Measurements from ENCODE around the gene INSL3. TPM values are rescaled to one million over a fixed set of nuclear protein-coding genes. Genes with fewer than 3 reads are reported as not detected.

Gene INSL3
- total and polyA plus RNA-seq, 2 of the 13 experiments (the other 11 are each of a cell fraction or from before 2014, with no cell fraction given) = 0.30 TPM; not detected in 1

DNA sequence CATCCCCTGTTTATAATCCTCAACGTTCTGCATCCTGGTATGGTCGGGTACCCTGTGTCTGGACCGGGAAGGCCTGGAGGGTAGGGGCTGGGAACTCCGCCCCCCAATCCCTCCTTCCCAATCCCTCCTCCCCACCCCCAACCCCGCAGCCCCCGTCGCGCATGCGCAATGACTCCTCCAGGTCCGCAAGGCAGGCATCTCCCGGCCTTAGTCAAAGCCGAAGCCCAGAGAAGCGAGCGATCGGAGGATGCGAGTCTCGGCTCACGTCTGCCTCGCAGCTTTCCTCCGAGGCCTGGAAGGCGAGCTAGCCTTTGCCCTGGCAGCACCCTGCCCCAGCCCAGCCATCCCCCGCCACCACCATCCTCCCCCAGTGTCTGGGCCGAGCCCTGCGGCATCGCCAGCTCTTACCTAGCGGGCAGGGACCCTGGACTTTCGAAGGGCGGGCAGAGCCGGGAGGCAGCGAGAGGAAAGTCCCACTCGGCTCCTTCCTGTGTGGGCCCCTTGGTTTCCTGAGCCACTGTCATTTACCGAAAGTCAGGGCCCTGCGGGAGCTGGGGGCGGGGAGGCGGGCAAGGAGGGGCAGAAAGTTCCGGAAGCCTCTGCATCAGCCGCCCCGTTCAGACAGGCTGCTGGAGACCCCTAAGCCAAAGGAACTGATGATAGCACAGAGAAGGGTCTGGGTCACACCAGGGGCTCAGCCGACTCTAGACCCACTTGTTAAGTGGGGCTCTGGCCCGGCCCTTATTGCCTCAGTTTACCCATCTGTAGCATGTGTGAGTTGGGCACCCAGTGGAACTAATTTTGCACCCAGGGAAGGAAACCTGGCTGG is 26.4 kb upstream of the INSL3 start, which contains the start of gene JAK3 (continued):
- TF ChIP-seq HES4 (CRISPR knock-in tag; IDR thresholded peaks at IDR 0.05; ENCODE audit: borderline replicate concordance) (no peak), ZNF609 (CRISPR knock-in tag; IDR thresholded peaks at IDR 0.05; ENCODE audit: borderline replicate concordance) (0 out of 2 replicates have a peak, but pooled peaks have one; percentile 58), KDM3A (CRISPR knock-in tag; IDR thresholded peaks at IDR 0.05; ENCODE audit: low read depth) (no peak), PATZ1 (CRISPR knock-in tag; IDR thresholded peaks at IDR 0.05) (no peak), HMGXB3 (CRISPR knock-in tag; IDR thresholded peaks at IDR 0.05; ENCODE audit: borderline replicate concordance) (no peak), ZNF7 (CRISPR knock-in tag; IDR thresholded peaks at IDR 0.05) (no peak), HNRNPK (IDR thresholded peaks at IDR 0.05; ENCODE audit: low read depth, low read length, poor library complexity, severe bottlenecking) (no peak), ZIK1 (CRISPR knock-in tag; IDR thresholded peaks at IDR 0.05; ENCODE audit: borderline replicate concordance, low read depth) (no peak), ZNF563 (CRISPR knock-in tag; IDR thresholded peaks at IDR 0.05) (no peak), ZNF333 (CRISPR knock-in tag; IDR thresholded peaks at IDR 0.05; ENCODE audit: borderline replicate concordance) (0 out of 2 replicates have a peak, but pooled peaks have one; percentile 44), ZNF577 (CRISPR knock-in tag; IDR thresholded peaks at IDR 0.05; ENCODE audit: borderline replicate concordance, low read depth) (no peak), NRL (CRISPR knock-in tag; IDR thresholded peaks at IDR 0.05; ENCODE audit: borderline replicate concordance) (no peak)
- TF ChIP-seq, protein P1, sequence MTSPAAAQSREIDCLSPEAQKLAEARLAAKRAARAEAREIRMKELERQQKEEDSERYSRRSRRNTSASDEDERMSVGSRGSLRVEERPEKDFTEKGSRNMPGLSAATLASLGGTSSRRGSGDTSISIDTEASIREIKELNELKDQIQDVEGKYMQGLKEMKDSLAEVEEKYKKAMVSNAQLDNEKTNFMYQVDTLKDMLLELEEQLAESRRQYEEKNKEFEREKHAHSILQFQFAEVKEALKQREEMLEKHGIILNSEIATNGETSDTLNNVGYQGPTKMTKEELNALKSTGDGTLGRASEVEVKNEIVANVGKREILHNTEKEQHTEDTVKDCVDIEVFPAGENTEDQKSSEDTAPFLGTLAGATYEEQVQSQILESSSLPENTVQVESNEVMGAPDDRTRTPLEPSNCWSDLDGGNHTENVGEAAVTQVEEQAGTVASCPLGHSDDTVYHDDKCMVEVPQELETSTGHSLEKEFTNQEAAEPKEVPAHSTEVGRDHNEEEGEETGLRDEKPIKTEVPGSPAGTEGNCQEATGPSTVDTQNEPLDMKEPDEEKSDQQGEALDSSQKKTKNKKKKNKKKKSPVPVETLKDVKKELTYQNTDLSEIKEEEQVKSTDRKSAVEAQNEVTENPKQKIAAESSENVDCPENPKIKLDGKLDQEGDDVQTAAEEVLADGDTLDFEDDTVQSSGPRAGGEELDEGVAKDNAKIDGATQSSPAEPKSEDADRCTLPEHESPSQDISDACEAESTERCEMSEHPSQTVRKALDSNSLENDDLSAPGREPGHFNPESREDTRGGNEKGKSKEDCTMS (CRISPR knock-in tag; conservative IDR thresholded peaks at IDR 0.05) = no peak
